ENCODE results near the gene SLC25A34.
"Not testable (repeated sequence)": the region's sequence is repeated elsewhere in the genome, so short reads cannot be mapped to it uniquely, and the experiment has no call there.

Gene SLC25A34

DNA sequence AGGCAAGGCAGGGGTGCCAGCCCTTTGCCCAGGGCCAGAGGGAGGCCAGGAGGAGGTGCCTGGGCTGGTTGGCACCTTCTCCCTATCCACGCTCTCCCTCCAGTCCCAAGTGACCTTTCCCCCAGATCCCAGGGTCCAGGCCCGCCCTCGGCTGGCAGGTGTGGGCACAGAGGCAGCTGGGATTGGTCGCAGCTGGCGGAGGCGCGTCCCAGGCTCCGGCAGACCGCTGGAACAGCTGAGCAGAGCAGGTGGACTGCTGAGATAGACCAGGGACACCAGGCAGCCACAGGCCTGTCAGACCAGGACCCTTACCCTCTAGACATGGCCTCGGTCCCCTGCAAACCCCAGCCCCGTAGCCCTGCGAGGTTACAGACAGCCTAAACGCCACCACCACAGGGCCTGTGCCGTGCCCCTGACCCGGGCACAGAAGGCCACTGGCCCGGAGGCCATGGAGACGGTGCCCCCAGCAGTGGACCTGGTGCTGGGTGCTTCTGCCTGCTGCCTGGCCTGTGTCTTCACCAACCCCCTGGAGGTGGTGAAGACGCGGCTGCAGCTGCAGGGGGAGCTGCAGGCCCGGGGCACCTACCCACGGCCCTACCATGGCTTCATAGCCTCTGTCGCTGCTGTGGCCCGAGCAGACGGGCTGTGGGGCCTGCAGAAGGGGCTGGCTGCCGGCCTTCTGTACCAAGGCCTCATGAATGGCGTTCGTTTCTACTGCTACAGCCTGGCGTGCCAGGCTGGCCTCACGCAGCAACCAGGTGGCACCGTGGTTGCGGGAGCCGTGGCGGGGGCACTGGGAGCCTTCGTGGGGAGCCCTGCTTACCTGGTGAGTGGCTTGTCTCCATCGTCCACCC is at the start of gene SLC25A34:
Gene SLC25A34, plus strand, starts transcription at position 221 of the 854 bp plus-strand sequence. Its CDS starts 228 bp downstream, at position 449.
- DNase-seq (ENCODE audit: low read depth) = no peak

DNA sequence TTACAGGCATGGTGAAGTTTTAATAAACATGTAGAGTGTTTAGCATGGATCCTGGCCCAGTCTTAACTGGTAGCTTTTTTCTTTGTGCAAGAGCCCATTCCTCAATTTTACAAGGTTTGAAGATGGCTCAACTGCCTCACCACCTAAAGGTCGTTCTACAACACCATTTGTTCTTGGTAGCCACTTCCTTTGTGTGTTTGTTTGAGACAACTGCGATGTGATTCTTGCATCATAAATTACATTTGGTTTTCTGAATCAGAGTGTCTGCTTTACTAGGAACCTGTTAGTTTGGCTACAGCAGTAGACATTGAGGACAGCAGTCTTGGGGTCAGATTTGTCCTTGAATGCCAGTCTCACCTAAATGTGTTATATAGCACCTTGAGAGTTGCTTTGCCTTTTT is 48.6 kb upstream of the SLC25A34 start:
- no peak for DNase-seq (ENCODE audit: low read depth)

DNA sequence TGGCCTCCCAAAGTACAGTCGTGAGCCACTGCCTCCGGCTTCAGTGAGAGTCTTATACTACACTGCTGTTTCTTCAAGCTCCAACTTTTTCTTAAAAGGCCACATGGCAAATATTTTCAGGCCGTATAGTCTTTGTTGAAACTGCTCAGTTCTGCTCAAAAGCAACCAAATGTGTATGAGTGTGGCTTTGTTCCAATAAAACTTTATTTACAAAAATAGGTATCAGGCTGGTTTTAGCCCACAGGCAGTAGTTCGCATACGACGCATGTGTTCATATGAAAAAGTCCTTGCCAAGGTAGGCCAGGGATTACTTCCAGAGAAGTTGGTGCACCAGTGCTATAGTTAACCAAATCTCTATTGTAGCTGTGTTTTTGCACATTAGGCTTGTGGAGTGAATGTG is 45.7 kb upstream of the SLC25A34 start:
- no peak for DNase-seq (ENCODE audit: low read depth)

DNA sequence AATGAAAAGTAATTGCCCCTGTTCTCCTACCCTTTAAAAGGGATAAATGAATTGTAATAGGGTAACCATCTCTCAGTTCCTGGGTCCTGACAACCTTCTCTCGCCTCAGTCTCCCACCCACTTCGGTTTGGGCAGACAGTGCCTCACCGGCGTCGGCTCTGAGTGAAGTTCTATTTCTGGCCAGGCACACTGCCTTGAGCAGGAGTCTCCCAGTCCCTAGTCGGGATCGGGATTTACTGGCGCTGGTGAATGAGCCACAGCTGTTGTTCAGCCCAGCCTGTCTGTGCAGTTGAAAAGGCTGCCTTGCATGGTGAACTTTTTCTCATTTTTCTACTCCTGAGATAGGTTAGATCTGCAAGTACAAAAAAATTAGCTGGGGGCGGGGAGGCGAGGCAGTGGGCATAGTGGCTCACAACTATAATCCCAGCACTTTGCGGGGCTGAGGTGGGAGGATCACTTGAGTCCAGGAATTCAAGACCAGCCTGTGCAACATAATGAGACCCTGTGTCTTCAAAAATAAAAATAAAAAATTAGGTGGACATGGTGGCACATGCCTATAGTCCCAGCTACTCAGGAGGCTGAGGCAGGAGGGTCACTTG is 44.5 kb upstream of the SLC25A34 start:
- no peak for DNase-seq (ENCODE audit: low read depth)

GRCh38 chr1:15692121-15692682 is 43.9 kb upstream of the SLC25A34 start:
- DNase-seq (ENCODE audit: low read depth) = no peak

GRCh38 chr1:15693371-15693770 is 42.7 kb upstream of the SLC25A34 start:
- no peak for DNase-seq (ENCODE audit: low read depth)

- DNase-seq (ENCODE audit: low read depth) = no peak
Measured at GRCh38 chr1:15696956-15697521, 39.0 kb upstream of the SLC25A34 start.

DNA sequence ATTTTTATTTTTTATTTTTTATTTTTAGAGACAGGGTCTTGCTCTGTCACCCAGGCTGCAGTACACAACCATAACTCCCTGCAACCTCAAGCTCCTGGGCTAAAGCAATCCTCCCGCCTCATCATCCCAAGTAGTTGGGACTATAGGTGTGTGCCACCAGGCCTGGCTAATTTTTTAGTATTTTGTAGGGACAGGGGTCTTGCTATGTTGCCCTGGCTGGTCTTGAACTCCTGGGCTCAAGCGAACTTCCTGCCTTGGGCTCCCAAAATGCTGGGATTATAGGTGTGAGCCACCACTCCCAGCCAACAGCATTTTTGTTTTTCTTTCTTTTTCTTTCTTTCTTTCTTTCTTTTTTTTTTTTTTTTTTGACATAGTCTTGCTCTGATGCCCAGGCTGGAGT is 37.9 kb upstream of the SLC25A34 start:
- DNase-seq (ENCODE audit: low read depth) = no peak

- DNase-seq (ENCODE audit: low read depth) = not testable (repeated sequence)
Measured at GRCh38 chr1:15699321-15699720, 36.7 kb upstream of the SLC25A34 start.

- DNase-seq (ENCODE audit: low read depth) = no peak
Measured at GRCh38 chr1:15700508-15700907, 35.5 kb upstream of the SLC25A34 start.

DNA sequence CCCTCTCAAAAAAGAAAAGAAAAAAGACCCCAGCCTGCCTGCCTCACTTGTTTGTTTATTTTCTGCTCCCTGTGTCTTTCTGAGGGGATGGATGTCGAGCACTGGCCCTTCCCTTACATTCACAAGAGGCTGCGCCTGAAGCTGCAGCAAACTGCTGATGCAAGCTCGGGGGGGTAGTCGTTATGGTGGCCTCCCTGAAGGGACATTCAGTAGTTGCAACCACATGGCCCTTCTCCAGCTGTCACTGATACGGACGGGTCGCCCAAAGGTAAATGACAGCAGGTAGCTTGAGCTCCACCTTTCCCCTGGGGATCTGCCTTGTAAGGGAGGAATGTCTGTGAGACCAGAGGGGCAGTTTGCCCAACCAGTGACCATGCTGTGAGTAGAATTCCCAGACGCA is 34.3 kb upstream of the SLC25A34 start:
- DNase-seq (ENCODE audit: low read depth) = no peak

DNA sequence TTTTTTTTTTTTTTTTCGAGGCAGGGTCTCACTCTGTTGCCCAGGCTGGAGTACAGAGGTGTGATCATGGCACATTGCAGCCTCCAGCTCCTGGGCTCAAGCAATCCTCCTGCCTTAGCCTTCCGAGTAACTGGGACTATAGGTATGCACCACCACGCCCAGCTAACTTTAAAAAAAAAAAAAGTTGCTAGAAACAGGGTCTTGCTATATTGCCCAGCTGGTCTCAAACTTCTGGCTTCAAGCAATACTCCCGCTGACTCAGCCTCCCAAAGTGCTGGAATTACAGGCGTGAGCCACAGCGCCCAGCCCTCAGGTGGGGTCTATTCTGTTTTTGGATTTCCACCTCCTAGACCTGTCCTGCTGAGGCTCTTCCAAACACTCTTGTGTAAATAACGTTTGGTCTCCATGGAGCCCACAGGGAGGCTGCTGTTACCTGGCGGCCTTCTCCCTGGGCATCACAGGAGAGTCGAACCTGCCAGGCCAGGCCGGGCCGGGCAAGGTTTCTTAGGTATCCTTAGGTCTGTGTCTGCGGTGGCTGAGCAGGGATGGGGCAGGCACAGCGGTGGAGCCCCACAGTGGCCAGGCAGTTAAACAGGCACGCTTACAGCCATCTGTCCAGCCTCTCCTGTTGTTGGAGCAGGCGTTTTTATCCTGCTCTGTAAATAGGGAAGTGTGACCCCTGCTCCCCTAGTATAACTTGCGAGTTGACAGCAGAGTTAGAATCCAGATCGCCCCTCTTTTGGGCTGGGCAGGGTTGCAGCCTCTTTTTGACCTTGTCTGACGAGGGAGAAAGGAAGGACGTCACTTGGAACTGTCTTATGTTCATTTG is 33.1 kb upstream of the SLC25A34 start:
- DNase-seq (ENCODE audit: low read depth) = no peak

- no peak for DNase-seq (ENCODE audit: low read depth)
Measured at GRCh38 chr1:15703562-15703961, 32.5 kb upstream of the SLC25A34 start.

DNA sequence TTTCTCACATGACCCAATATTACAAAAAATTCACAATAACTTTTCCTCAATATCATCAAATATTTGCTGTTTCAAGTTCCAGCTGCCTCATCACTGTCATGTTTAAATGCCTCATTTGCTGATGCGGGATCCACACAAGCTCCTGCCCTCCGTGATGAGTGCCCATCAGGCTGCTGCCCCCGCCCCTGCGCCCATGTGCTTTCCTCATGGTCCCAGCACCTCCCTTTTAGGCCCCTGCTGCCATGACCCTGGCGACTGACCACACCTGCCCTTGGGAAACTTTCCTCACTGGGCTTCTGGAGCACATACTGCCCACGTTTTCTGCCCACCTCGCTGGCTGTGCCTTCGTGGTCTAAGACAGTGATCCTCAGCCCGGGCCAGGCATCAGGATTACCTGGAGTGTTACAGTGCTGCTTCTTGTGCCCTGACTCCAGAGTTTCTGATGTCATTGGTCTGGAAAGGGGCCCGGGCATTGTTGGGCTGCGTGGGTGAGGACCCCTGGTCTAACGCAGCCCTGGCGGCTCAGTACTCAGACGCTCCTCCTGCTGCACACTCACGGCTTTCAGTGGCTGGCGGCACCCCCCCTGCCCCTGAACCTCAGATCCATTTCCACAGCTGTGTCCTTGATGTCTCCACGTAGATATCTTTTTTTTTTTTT is 31.4 kb upstream of the SLC25A34 start:
- no peak for DNase-seq (ENCODE audit: low read depth)

DNA sequence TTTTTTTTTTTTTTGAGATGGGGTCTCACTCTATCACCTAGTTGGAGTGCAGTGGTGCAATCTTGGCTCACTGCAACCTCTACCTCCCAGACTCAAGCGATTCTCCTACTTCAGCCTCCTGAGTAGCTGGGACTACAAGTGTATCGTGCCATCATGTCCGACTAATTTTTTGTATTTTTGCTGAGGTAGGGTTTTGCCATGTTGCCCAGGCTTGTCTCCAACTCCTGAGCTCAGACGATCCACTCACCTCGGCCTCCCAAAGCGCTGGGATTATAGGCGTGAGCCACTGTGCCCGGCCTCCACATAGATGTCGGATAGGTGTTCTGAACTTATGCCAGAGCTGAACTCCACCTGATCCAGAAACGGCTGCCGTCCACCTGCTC is 30.9 kb upstream of the SLC25A34 start:
- DNase-seq (ENCODE audit: low read depth) = no peak

- DNase-seq (ENCODE audit: low read depth) = no peak
Measured at GRCh38 chr1:15706751-15707150, 29.3 kb upstream of the SLC25A34 start.

DNA sequence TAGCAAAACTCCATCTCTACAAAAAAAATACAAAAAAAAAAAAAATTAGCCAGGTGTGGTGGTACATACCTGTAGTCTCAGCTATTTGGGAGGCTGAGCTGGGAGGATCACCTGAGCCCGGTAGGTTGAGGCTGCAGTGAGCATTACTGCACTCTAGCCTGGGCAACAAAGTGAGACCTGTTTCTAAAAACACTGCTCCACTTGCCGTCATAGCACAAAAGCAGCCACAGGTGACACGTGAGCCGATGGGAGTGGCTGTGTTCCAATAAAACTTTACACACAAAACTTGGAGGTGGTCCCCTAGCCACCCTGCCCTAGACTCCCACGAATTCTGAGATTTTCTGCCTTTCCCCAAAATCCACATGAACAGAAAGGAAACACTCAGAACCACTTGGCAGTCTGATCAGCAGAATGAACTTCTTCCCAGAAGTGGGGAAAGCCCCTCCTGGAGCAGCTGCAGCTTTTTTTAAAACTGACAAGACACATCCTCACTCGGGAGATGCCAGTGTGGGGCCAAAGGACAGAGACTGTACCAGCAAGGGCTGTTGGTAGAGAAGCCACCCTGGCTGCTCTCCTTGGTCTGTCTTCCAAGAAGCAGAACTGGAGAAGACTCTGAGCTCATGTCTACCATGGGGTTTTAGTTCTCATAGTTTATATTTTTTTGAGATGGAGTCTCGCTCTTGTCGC is 28.7 kb upstream of the SLC25A34 start:
- no peak for DNase-seq (ENCODE audit: low read depth)

DNA sequence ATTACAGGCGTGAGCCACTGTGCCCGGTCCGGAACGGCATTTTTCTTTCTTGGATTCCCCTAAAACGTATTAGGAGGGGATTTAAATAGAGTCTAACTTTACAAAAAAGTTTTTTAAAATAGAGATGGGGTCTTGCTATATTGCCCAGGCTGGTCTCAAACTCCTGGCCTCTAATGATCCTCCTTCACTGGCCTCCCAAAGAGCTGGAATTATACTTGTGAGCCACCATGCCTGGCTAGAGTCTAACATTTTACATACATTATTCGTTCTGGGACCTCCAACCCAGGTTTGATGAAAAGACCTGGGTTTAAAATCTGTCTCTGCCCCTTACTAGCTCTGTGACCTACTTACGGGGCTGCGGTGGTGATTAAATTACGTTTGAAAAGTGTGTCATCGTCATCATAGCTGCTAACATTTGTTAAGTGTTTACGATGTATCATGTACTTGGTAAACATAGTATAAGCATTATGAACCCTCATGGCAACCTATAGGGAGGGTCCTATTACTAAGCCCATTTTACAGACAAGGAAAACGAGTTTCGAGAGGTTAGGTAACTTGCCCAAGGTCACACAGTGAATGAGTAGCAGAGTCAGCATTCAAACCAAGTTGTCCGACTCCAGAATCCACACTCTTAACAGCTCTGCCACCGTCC is 27.4 kb upstream of the SLC25A34 start:
- DNase-seq (ENCODE audit: low read depth) = no peak

- no peak for DNase-seq (ENCODE audit: low read depth)
Measured at GRCh38 chr1:15709226-15709625, 26.8 kb upstream of the SLC25A34 start.

GRCh38 chr1:15712168-15712567 is 23.9 kb upstream of the SLC25A34 start:
- DNase-seq (ENCODE audit: low read depth) = no peak

Measured in T-helper 22 cell (primary cell).